IPS-20b (cell line): Measurements from ENCODE around the gene SLAMF8.

Source experiments
- H3K27ac ChIP-seq: one replicate; pipeline ENCODE4 v1.5.1; 2013; ENCODE audit warnings: low read length
- H3K27me3 ChIP-seq: 2 replicates; pipeline ENCODE4 v1.6.1; 2013; ENCODE audit warnings: mild to moderate bottlenecking, low read length, inconsistent platforms; ENCODE audit not compliant: insufficient read depth
- H3K36me3 ChIP-seq: 2 replicates; pipeline ENCODE4 v1.6.1; 2013; ENCODE audit warnings: low read depth, mild to moderate bottlenecking, inconsistent platforms, low read length, moderate library complexity; ENCODE audit not compliant: insufficient read depth
- H3K4me1 ChIP-seq: 2 replicates; pipeline ENCODE4 v1.6.1; 2013; ENCODE audit warnings: mild to moderate bottlenecking, control low read depth, inconsistent platforms, low read length, moderate library complexity; ENCODE audit not compliant: insufficient read depth
- H3K4me3 ChIP-seq: 2 replicates; pipeline ENCODE4 v1.5.1; 2013; ENCODE audit warnings: mild to moderate bottlenecking, low read length, inconsistent platforms
- H3K9ac ChIP-seq: 2 replicates; pipeline ENCODE4 v1.6.1; 2013; ENCODE audit warnings: low read depth, mild to moderate bottlenecking, inconsistent platforms, low read length, moderate library complexity
- H3K9me3 ChIP-seq: 2 replicates; pipeline ENCODE4 v1.6.1; 2013; ENCODE audit warnings: mild to moderate bottlenecking, low read depth, low read length, inconsistent platforms; ENCODE audit not compliant: insufficient read depth

Gene SLAMF8

GRCh38 chr1:159835862-159836525 is 9.3 kb downstream of the SLAMF8 start:
- Histone ChIP-seq H3K9me3 (no peaks in the 10 kb centered on the region), H3K4me3 (no peak overlapping the region), H3K4me1 (peaks cover 14% of the 10 kb centered on the region), H3K27me3 (peaks cover 26% of the 10 kb centered on the region), H3K9ac (no peak overlapping the region), H3K36me3 (no peaks in the 10 kb centered on the region), H3K27ac (no peak overlapping the region)

GRCh38 chr1:159838715-159839114 is 12.0 kb downstream of the SLAMF8 start:
- Histone ChIP-seq H3K9ac (no peak overlapping the region), H3K27ac (no peak overlapping the region), H3K36me3 (no peaks in the 10 kb centered on the region), H3K27me3 (peaks cover 5% of the 10 kb centered on the region; the same call in 1 of the 2 replicates), H3K4me3 (no peak overlapping the region), H3K9me3 (no peaks in the 10 kb centered on the region), H3K4me1 (no peaks in the 10 kb centered on the region)

- no peaks in the 10 kb centered on the region for H3K36me3 ChIP-seq
- H3K27ac ChIP-seq, result no peak overlapping the region
- no peaks in the 10 kb centered on the region for H3K9me3 ChIP-seq
- no peaks in the 10 kb centered on the region for H3K4me1 ChIP-seq
- no peak overlapping the region for H3K4me3 ChIP-seq
- no peak overlapping the region for H3K9ac ChIP-seq
- H3K27me3 ChIP-seq, result no peaks in the 10 kb centered on the region; the same call in 1 of the 2 replicates
Observed at GRCh38 chr1:159839116-159839849, 12.6 kb downstream of the SLAMF8 start.

GRCh38 chr1:159841749-159842148 is 15.1 kb downstream of the SLAMF8 start:
- Histone ChIP-seq H3K4me3 (no peak overlapping the region), H3K27ac (no peak overlapping the region), H3K9me3 (no peaks in the 10 kb centered on the region), H3K9ac (no peak overlapping the region), H3K27me3 (no peaks in the 10 kb centered on the region), H3K4me1 (no peaks in the 10 kb centered on the region), H3K36me3 (no peaks in the 10 kb centered on the region)

GRCh38 chr1:159843459-159843858 is 16.8 kb downstream of the SLAMF8 start:
- Histone ChIP-seq H3K9ac (no peak overlapping the region), H3K36me3 (no peaks in the 10 kb centered on the region), H3K4me3 (no peak overlapping the region), H3K4me1 (no peaks in the 10 kb centered on the region), H3K27ac (no peak overlapping the region), H3K9me3 (no peaks in the 10 kb centered on the region), H3K27me3 (no peaks in the 10 kb centered on the region)

- Histone ChIP-seq H3K4me3 (no peak overlapping the region), H3K9ac (no peak overlapping the region), H3K4me1 (peaks cover 2% of the 10 kb centered on the region; the same call in 1 of the 2 replicates), H3K27ac (no peak overlapping the region), H3K9me3 (no peaks in the 10 kb centered on the region), H3K36me3 (no peaks in the 10 kb centered on the region), H3K27me3 (no peaks in the 10 kb centered on the region)
Observed at GRCh38 chr1:159845751-159846629, 19.3 kb downstream of the SLAMF8 start.

- Histone ChIP-seq H3K36me3 (no peaks in the 10 kb centered on the region), H3K27ac (no peak overlapping the region), H3K4me3 (no peak overlapping the region), H3K27me3 (no peaks in the 10 kb centered on the region), H3K9me3 (no peaks in the 10 kb centered on the region), H3K9ac (no peak overlapping the region), H3K4me1 (peaks cover 2% of the 10 kb centered on the region; the same call in 1 of the 2 replicates)
Observed at GRCh38 chr1:159847231-159847630, 20.6 kb downstream of the SLAMF8 start.

DNA sequence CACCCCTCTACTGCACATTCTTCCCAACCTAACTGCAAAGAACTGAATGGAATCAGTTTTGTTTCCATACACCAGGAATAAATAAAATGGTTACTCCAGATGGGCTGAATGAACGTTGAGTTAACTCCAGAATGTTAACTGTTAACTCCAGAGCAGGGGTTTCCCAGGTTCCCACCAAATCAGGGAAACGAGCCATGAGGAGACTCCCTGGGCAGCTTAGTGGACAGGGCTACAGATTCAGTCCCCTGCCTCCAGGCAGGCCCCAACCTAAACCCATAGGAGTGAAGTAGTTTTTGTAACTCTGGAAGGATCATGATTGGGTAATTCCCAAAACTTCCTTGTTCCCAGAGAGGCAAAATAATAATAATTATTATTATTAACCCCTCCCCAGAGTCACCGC is 21.7 kb downstream of the SLAMF8 start:
- H3K27ac ChIP-seq, result no peak overlapping the region
- H3K4me3 ChIP-seq, result no peak overlapping the region
- H3K4me1 ChIP-seq, result peaks cover 2% of the 10 kb centered on the region; the same call in 1 of the 2 replicates
- H3K27me3 ChIP-seq, result peaks cover 11% of the 10 kb centered on the region
- no peak overlapping the region for H3K9ac ChIP-seq
- no peaks in the 10 kb centered on the region for H3K9me3 ChIP-seq
- no peaks in the 10 kb centered on the region for H3K36me3 ChIP-seq

GRCh38 chr1:159849626-159850366 is 23.1 kb downstream of the SLAMF8 start:
- no peaks in the 10 kb centered on the region for H3K9me3 ChIP-seq
- peaks cover 5% of the 10 kb centered on the region for H3K4me1 ChIP-seq
- peaks cover 26% of the 10 kb centered on the region for H3K27me3 ChIP-seq
- no peak overlapping the region for H3K27ac ChIP-seq
- no peak overlapping the region for H3K4me3 ChIP-seq
- no peak overlapping the region for H3K9ac ChIP-seq
- no peaks in the 10 kb centered on the region for H3K36me3 ChIP-seq

DNA sequence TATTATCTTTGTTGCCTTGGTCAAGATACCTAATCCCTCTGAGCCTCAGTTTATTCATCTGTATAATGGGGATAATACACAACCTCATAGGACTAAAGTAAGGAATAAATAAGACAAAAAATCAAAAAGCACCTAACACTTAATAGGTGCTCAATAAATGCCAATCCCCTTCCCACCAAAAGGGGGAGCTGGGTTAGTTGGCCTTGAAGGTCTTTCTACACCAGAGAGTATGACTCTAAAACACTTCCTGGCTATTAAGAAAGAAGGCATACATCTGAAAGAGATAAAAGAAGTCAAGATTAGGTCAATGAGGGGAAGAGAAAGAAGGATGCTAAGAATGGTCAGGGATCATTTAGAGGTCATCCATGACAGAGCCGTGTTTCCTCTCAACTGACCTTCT is 24.7 kb downstream of the SLAMF8 start:
- Histone ChIP-seq H3K27me3 (peaks cover 42% of the 10 kb centered on the region), H3K4me1 (peaks cover 5% of the 10 kb centered on the region), H3K9ac (no peak overlapping the region), H3K36me3 (no peaks in the 10 kb centered on the region), H3K9me3 (no peaks in the 10 kb centered on the region), H3K27ac (no peak overlapping the region), H3K4me3 (no peak overlapping the region)
